Astrocyte of the spinal cord (primary cell): ENCODE data around the gene TBX1.

ENCODE experiments used
- DNase-seq: peaks from one replicate; pipeline ENCODE4 v3.0.0; 2011; ENCODE audit warnings: low read depth, low spot score
- H3K4me3 ChIP-seq: 2 replicates; pipeline ENCODE4 v1.5.1; 2011; ENCODE audit warnings: low read depth, mild to moderate bottlenecking, low read length, moderate library complexity
- CTCF ChIP-seq: IDR thresholded peaks from 2 replicates; pipeline ENCODE4 v1.5.1; 2012; ENCODE audit warnings: low read depth, mild to moderate bottlenecking, low read length, inconsistent platforms
- in situ Hi-C: cut with HindIII; loops from 2 replicates; pipeline ENCODE4 v1.10.0; 2017; ENCODE audit warnings: low sequenced_read_pairs

Gene TBX1

GRCh38 chr22:19743651-19744050 lies 16.9 kb upstream of the TBX1 start:
- no peak for DNase-seq
- TF ChIP-seq CTCF, result no peak
- in situ Hi-C loops, result no loop called here
- H3K4me3 ChIP-seq, result no peak overlapping the region

- H3K4me3 ChIP-seq, result no peak overlapping the region
- DNase-seq, result no peak
- in situ Hi-C loops, result no loop called here
- no peak for TF ChIP-seq CTCF
These were observed 16.1 kb upstream of the TBX1 start for GRCh38 chr22:19744350-19745006.

- no peak for DNase-seq
- no peak overlapping the region for H3K4me3 ChIP-seq
- TF ChIP-seq CTCF, result no peak
- in situ Hi-C loops, result no loop called here
These were observed 15.2 kb upstream of the TBX1 start for GRCh38 chr22:19745155-19746101.

GRCh38 chr22:19746726-19747125 lies 13.9 kb upstream of the TBX1 start:
- H3K4me3 ChIP-seq, result no peak overlapping the region
- DNase-seq, result no peak
- TF ChIP-seq CTCF, result no peak
- in situ Hi-C loops, result no loop called here

- TF ChIP-seq CTCF, result no peak
- no peak overlapping the region for H3K4me3 ChIP-seq
- in situ Hi-C loops, result no loop called here
- DNase-seq, result no peak
These were observed 13.0 kb upstream of the TBX1 start for GRCh38 chr22:19747551-19747950.

- TF ChIP-seq CTCF, result no peak
- in situ Hi-C loops, result no loop called here
- DNase-seq, result no peak
These were observed 12.4 kb upstream of the TBX1 start for GRCh38 chr22:19748139-19748538.

More at GRCh38 chr22:19748139-19748538, 12.4 kb upstream of the TBX1 start:
- no peak overlapping the region for H3K4me3 ChIP-seq
